HEK293 (cell line): Measurements from ENCODE around the gene CDH12.

Experiments
- CTCF ChIA-PET: fragments of 350-600 bp; formaldehyde crosslinking; extraction: SDS; loops from one replicate; lab custom pipeline; 2021; ENCODE audit warnings: antibody characterized with exemption; lab: Yijun Ruan, JAX
- POLR2A ChIA-PET: fragments of 300-600 bp; formaldehyde crosslinking; extraction: SDS; loops from one replicate; lab custom pipeline; 2020; ENCODE audit warnings: antibody characterized with exemption, inconsistent platforms; lab: Yijun Ruan, JAX
- H3K27ac ChIP-seq: fragments of 200-500 bp; sonication (Bioruptor generic); 2 replicates; pipeline ENCODE4 v1.5.1; 2014; ENCODE audit warnings: low read depth, low read length, control low read depth, inconsistent platforms; ENCODE audit errors: extremely low read depth
- H3K36me3 ChIP-seq, 2 experiments: fragments of 200-500 bp in 1 of 2; sonication (Bioruptor generic) in 1 of 2; 1 replicate in 1 of 2; 2 replicates in 1 of 2; pipeline ENCODE4 v1.5.1; 2014 to 2017; ENCODE audit warnings: inconsistent platforms in 2 of 2, low read length in 2 of 2; ENCODE audit not compliant: control insufficient read depth in 2 of 2, insufficient read depth in 1 of 2
- H3K4me1 ChIP-seq: fragments of 200-500 bp; sonication (Bioruptor generic); 2 replicates; pipeline ENCODE4 v1.5.1; 2014; ENCODE audit warnings: mild to moderate bottlenecking, low read length, inconsistent platforms; ENCODE audit not compliant: control insufficient read depth, insufficient read depth
- H3K4me3 ChIP-seq: 2 replicates; pipeline ENCODE4 v1.5.1; 2011; ENCODE audit warnings: low read depth, mild to moderate bottlenecking, control low read depth, low read length, moderate library complexity
- H3K9me3 ChIP-seq: fragments of 200-500 bp; sonication (Bioruptor generic); 2 replicates; pipeline ENCODE4 v1.5.1; 2014; ENCODE audit warnings: low read depth, low read length, inconsistent platforms; ENCODE audit not compliant: control insufficient read depth, insufficient read depth
- CTCF ChIP-seq: fragments of 450-650 bp; formaldehyde crosslinking; IDR thresholded peaks from 2 replicates; pipeline ENCODE4 v1.5.1; 2016; ENCODE audit warnings: missing biosample characterization, missing genetic modification characterization
- KLF8 ChIP-seq: fragments of 450-650 bp; formaldehyde crosslinking; IDR thresholded peaks from 2 replicates; pipeline ENCODE4 v1.5.1; 2016; ENCODE audit warnings: missing biosample characterization, missing genetic modification characterization
- PRDM1 ChIP-seq: fragments of 450-650 bp; formaldehyde crosslinking; IDR thresholded peaks from 2 replicates; pipeline ENCODE4; 2016; ENCODE audit warnings: missing biosample characterization, missing genetic modification characterization
- PRDM4 ChIP-seq: fragments of 450-650 bp; formaldehyde crosslinking; IDR thresholded peaks from 2 replicates; pipeline ENCODE4 v1.5.1; 2017; ENCODE audit warnings: missing biosample characterization, missing genetic modification characterization
- REPIN1 ChIP-seq: fragments of 450-650 bp; formaldehyde crosslinking; IDR thresholded peaks from 2 replicates; pipeline ENCODE4 v1.5.1; 2017; ENCODE audit warnings: missing biosample characterization, missing genetic modification characterization, low read depth
- SP2 ChIP-seq: fragments of 450-650 bp; formaldehyde crosslinking; IDR thresholded peaks from 2 replicates; pipeline ENCODE4 v1.5.1; 2016; ENCODE audit warnings: missing biosample characterization, missing genetic modification characterization
- TRIM28 ChIP-seq: IDR thresholded peaks from 2 replicates; pipeline ENCODE4 v1.6.1; 2011; ENCODE audit warnings: low read length, control low read depth, borderline replicate concordance
- ZBTB1 ChIP-seq: fragments of 450-650 bp; formaldehyde crosslinking; IDR thresholded peaks from 2 replicates; pipeline ENCODE4 v1.5.1; 2016; ENCODE audit warnings: missing biosample characterization, missing genetic modification characterization
- ZBTB21 ChIP-seq: fragments of 450-650 bp; formaldehyde crosslinking; IDR thresholded peaks from 2 replicates; pipeline ENCODE4 v1.5.1; 2017; ENCODE audit warnings: missing biosample characterization, missing genetic modification characterization
- ZNF114 ChIP-seq: fragments of 450-650 bp; formaldehyde crosslinking; IDR thresholded peaks from 2 replicates; pipeline ENCODE4 v1.5.0; 2017; ENCODE audit warnings: missing biosample characterization, missing genetic modification characterization
- ZNF184 ChIP-seq: fragments of 450-650 bp; IDR thresholded peaks from 2 replicates; pipeline ENCODE4 v1.5.1; 2018; ENCODE audit warnings: missing biosample characterization, mild to moderate bottlenecking, missing genetic modification characterization
- ZNF19 ChIP-seq: fragments of 450-650 bp; formaldehyde crosslinking; IDR thresholded peaks from 2 replicates; pipeline ENCODE4; 2016; ENCODE audit warnings: missing biosample characterization, missing genetic modification characterization, low read depth
- ZNF280C ChIP-seq: fragments of 450-650 bp; formaldehyde crosslinking; IDR thresholded peaks from 2 replicates; pipeline ENCODE4 v1.5.1; 2016; ENCODE audit warnings: missing biosample characterization, missing genetic modification characterization
- ZNF324 ChIP-seq: fragments of 450-650 bp; formaldehyde crosslinking; IDR thresholded peaks from 2 replicates; pipeline ENCODE4 v1.5.1; 2016; ENCODE audit warnings: missing biosample characterization, missing genetic modification characterization
- ZNF335 ChIP-seq: fragments of 450-650 bp; formaldehyde crosslinking; conservative IDR thresholded peaks from 2 replicates; pipeline ENCODE4 v1.5.1; 2016; ENCODE audit warnings: missing biosample characterization, missing genetic modification characterization
- ZNF398 ChIP-seq: fragments of 450-650 bp; formaldehyde crosslinking; IDR thresholded peaks from 2 replicates; pipeline ENCODE4 v1.5.1; 2017; ENCODE audit warnings: missing biosample characterization, missing genetic modification characterization
- ZNF501 ChIP-seq: fragments of 450-650 bp; formaldehyde crosslinking; IDR thresholded peaks from 2 replicates; pipeline ENCODE4 v1.5.1; 2016; ENCODE audit warnings: missing biosample characterization, missing genetic modification characterization
- ZNF558 ChIP-seq: fragments of 450-650 bp; formaldehyde crosslinking; IDR thresholded peaks from 2 replicates; pipeline ENCODE4 v1.5.1; 2016; ENCODE audit warnings: missing biosample characterization, missing genetic modification characterization
- ZNF561 ChIP-seq: fragments of 450-650 bp; IDR thresholded peaks from 2 replicates; pipeline ENCODE4 v1.5.1; 2018; ENCODE audit warnings: missing biosample characterization, missing genetic modification characterization, borderline replicate concordance
- ZNF596 ChIP-seq: fragments of 450-650 bp; IDR thresholded peaks from 2 replicates; pipeline ENCODE4 v1.5.0; 2018; ENCODE audit warnings: missing biosample characterization, mild to moderate bottlenecking, missing genetic modification characterization, moderate library complexity
- ZNF626 ChIP-seq: fragments of 450-650 bp; sonication (Bioruptor Pico); formaldehyde crosslinking; IDR thresholded peaks from 2 replicates; pipeline ENCODE4 v1.5.1; 2018; ENCODE audit warnings: missing biosample characterization, missing genetic modification characterization, inconsistent platforms
- ZNF654 ChIP-seq: fragments of 450-650 bp; formaldehyde crosslinking; IDR thresholded peaks from 2 replicates; pipeline ENCODE4 v1.5.1; 2016; ENCODE audit warnings: low read depth, missing biosample characterization, missing genetic modification characterization
- ZNF677 ChIP-seq: fragments of 450-650 bp; IDR thresholded peaks from 2 replicates; pipeline ENCODE4 v1.5.0; 2018; ENCODE audit warnings: missing biosample characterization, mild to moderate bottlenecking, missing genetic modification characterization, moderate library complexity

The CDH12 gene

GRCh38 chr5:21711866-21712758 lies 1141.0 kb downstream of the CDH12 start:
- no peak overlapping the region for H3K4me3 ChIP-seq
- ChIA-PET POLR2A (no interaction called here), CTCF (no interaction called here)
- H3K27ac ChIP-seq: no peak overlapping the region
- TF ChIP-seq ZNF501 (tag by site-specific recombination) (no peak), ZNF596 (tag by site-specific recombination) (no peak), PRDM1 (no peak), ZNF677 (tag by site-specific recombination) (no peak), ZNF561 (no peak), PRDM4 (no peak), KLF8 (tag by site-specific recombination) (no peak), ZBTB21 (tag by site-specific recombination) (no peak), ZNF280C (no peak), ZNF626 (tag by site-specific recombination) (no peak), REPIN1 (no peak), CTCF (tag by site-specific recombination) (no peak), ZNF184 (tag by site-specific recombination) (no peak)
- TF ChIP-seq, all 188 proteins: peak for 0
- no peaks in the 10 kb centered on the region for H3K4me1 ChIP-seq
- no peaks in the 10 kb centered on the region for H3K36me3 ChIP-seq
- no peaks in the 10 kb centered on the region for H3K9me3 ChIP-seq

- POLR2A ChIA-PET: no interaction called here
These were observed 1143.4 kb downstream of the CDH12 start for GRCh38 chr5:21709770-21710169.

More at GRCh38 chr5:21709770-21710169, 1143.4 kb downstream of the CDH12 start:
- TF ChIP-seq ZNF324 (tag by site-specific recombination) (no peak), ZNF335 (tag by site-specific recombination) (no peak), ZNF114 (tag by site-specific recombination) (no peak), ZNF398 (tag by site-specific recombination) (no peak), ZNF654 (tag by site-specific recombination) (no peak), ZNF558 (tag by site-specific recombination) (no peak), ZBTB1 (tag by site-specific recombination) (no peak), ZNF19 (tag by site-specific recombination) (no peak), SP2 (tag by site-specific recombination) (no peak), ZNF184 (tag by site-specific recombination) (no peak), TRIM28 (no peak)
- Histone ChIP-seq H3K4me3 (no peak overlapping the region), H3K36me3 (no peaks in the 10 kb centered on the region), H3K27ac (no peak overlapping the region), H3K9me3 (no peaks in the 10 kb centered on the region), H3K4me1 (no peaks in the 10 kb centered on the region)
- CTCF ChIA-PET: no interaction called here
